GM12875 (cell line): Measurements from ENCODE around the gene UNC13A.

Experiments
- H3K4me3 ChIP-seq: one replicate; pipeline ENCODE4 v1.5.1; 2011; ENCODE audit warnings: low read depth, low read length, control low read depth
- CTCF ChIP-seq: IDR thresholded peaks from 2 replicates; pipeline ENCODE4 v1.5.1; 2011; ENCODE audit warnings: low read depth, mild to moderate bottlenecking, control low read depth, inconsistent platforms, low read length, moderate library complexity, borderline replicate concordance; ENCODE audit not compliant: insufficient read depth

The UNC13A gene

DNA sequence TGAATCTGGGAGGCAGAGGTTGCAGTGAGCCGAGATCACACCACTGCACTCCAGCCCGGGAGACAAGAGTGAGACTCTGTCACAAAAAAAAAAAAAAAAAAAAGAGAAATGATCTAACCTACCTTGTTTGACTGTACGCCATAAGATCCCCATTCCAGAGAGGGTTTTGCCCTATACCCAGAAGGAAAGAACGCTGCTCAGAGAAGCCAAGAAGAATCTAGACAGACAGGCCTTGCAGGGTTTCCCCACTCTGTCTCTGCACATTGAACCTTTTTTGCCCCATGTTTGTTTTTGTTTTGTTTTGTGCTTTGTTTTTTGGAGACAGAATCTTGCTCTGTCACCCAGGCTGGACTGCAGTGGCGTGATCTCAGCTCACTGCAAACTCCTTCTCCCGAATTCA lies 23.7 kb upstream of the UNC13A start:
- no peak overlapping the region for H3K4me3 ChIP-seq
- TF ChIP-seq CTCF = no peak

DNA sequence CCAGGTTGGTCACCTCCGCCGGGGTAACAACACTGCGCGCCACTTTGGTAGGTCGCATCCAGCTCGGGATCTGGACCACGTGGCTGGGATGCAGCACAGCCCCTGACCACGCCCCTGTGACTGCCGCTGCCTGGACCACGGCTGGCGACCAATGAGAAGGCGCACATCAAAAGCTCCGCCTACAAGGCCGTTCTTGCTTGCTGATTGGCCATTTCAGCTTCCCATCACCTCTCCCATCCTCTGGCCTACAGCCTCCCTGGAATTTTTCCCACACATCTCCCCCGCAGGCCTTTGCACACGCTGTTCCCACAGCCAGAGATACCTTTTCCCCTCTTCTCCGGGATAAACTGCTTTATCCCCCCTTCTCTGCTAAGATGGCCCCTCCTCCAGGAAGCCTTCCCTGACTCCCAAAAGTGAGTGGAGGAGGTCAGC lies 18.6 kb upstream of the UNC13A start:
- no peak overlapping the region for H3K4me3 ChIP-seq

GRCh38 chr19:17703824-17704463 lies 15.8 kb upstream of the UNC13A start:
- TF ChIP-seq CTCF = peak; percentile 90
- no peak overlapping the region for H3K4me3 ChIP-seq

More for the DNA sequence above, 18.6 kb upstream of the UNC13A start:
- TF ChIP-seq CTCF = no peak

DNA sequence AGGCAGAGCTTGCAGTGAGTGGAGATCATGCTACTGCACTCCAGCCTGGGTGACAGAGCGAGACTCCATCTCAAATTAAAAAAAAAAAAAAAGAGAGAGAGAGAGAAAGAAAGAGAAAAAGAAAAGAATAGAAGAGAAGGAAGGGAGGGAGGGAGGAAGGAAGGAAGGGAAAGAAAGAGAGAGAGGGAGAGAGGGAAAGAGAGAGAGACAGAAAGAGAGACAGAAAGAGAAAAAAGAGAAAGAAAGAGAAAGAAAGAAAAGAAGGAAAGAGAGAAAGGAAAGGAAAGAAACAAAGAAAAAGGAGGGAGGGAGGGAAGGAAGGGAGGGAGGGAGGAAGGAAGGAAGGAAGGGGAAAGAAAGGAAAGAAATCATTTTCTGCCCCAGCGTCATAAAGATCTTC lies 7.0 kb upstream of the UNC13A start:
- TF ChIP-seq CTCF = no peak
- no peak overlapping the region for H3K4me3 ChIP-seq

- no peak overlapping the region for H3K4me3 ChIP-seq
Observed at GRCh38 chr19:17692566-17692965, 4.4 kb upstream of the UNC13A start.

GRCh38 chr19:17688853-17689595 lies 870 bp upstream of the UNC13A start:
- no peak overlapping the region for H3K4me3 ChIP-seq
- TF ChIP-seq CTCF = no peak

More at GRCh38 chr19:17692566-17692965, 4.4 kb upstream of the UNC13A start:
- no peak for TF ChIP-seq CTCF
